Heart right ventricle (tissue), 16 donors: ENCODE results near the gene MYEOV. TPM values are rescaled to one million over a fixed set of nuclear protein-coding genes. Genes with fewer than 3 reads are reported as not detected.

Source experiments
- ATAC-seq, 8 donors: fragments of 200-7000 bp; cut with Tn5 transposase; one replicate each; pipeline ENCODE4 v1.9.1; 2020; ENCODE audit warnings: mild to moderate bottlenecking in 8 of 8, moderate library complexity in 8 of 8, moderate number of reproducible peaks in 1 of 8
- DNase-seq, 2 donors: peaks; one replicate each; pipeline ENCODE4 v3.0.0-alpha.2; 2020
- H3K27ac ChIP-seq, 10 donors: fragments of 200-600 bp; sonication (generic) in 2 of 10; one replicate each; pipeline versions ENCODE4 v1.5.0 to v1.8.0; 2020 to 2022; ENCODE audit warnings: mild to moderate bottlenecking in 3 of 10
- H3K27me3 ChIP-seq, 7 donors: fragments of 200-600 bp; one replicate each; pipeline ENCODE4 v1.8.0; 2021 to 2022; ENCODE audit warnings: mild to moderate bottlenecking in 2 of 7
- H3K36me3 ChIP-seq, 9 donors: fragments of 200-600 bp; sonication (generic) in 1 of 9; one replicate each; pipeline versions ENCODE4 v1.5.0 to v1.8.0; 2020 to 2022; ENCODE audit warnings: mild to moderate bottlenecking in 2 of 9
- H3K4me1 ChIP-seq, 9 donors: fragments of 200-600 bp; sonication (generic) in 1 of 9; one replicate each; pipeline versions ENCODE4 v1.5.0 to v1.8.0; 2020 to 2022; ENCODE audit warnings: mild to moderate bottlenecking in 4 of 9
- H3K4me3 ChIP-seq, 10 donors: fragments of 200-600 bp; sonication (generic) in 2 of 10; one replicate each; pipeline versions ENCODE4 v1.5.0 to v1.8.0; 2020 to 2022; ENCODE audit warnings: mild to moderate bottlenecking in 7 of 10, moderate library complexity in 2 of 10
- H3K9me3 ChIP-seq, 11 donors: fragments of 200-600 bp in 10 of 11; sonication (generic) in 2 of 11; one replicate each; pipeline versions ENCODE4 v1.5.0 to v1.8.0; 2013 to 2022; ENCODE audit warnings: mild to moderate bottlenecking in 2 of 11, control low read depth in 1 of 11, moderate library complexity in 1 of 11
- CTCF ChIP-seq, 9 donors: fragments of 200-600 bp; sonication (generic) in 2 of 9; IDR thresholded peaks; one replicate each; pipeline versions ENCODE4 v1.5.0 to v1.8.0; 2021 to 2022; ENCODE audit warnings: antibody characterized with exemption in 9 of 9, mild to moderate bottlenecking in 5 of 9, moderate library complexity in 1 of 9
- WGBS, 2 donors: extraction: QIAGEN DNeasy Blood & Tissue Kit; methylation state at CpG; one replicate each; pipeline ENCODE4 v1.1.7; 2013; ENCODE audit warnings: inconsistent platforms in 1 of 2; 5-methylcytosine and 5-hydroxymethylcytosine counted together
- intact Hi-C, 10 donors: fragments of 100-400 bp; cut with DNase I; formaldehyde crosslinking; loops; one replicate each; pipeline versions ENCODE4 v1.11.1 to v1.14.2; 2022
- polyA plus RNA-seq, 2 donors: library from polyadenylated mRNA; stranded (reverse); fragments of 200-250 nt; gene quantifications; one replicate each; pipeline ENCODE4 v1.2.3, GENCODE V29; 2013
- total RNA-seq, 10 donors: library from RNA; stranded (reverse); fragmentation: NEBNext Ultra II Directional in 3 of 10; extraction: Animal tissue kit (Norgen Biotek cat#: 25700) in 3 of 10; gene quantifications; one replicate each; pipeline versions ENCODE4 v1.2.1 to v1.2.4, GENCODE V29; 2021 to 2023
- donor health status: Arrhythmogenic right ventricular cardiomyopathy.
- donor health status: ischemic (EF 13 %, LVEDD 7.1; RV severe dilation, severe dysfunction).
- donor health status: healthy with polysubstance abuse.
- donor health status: DM: no; HTN: yes; CAD: no.
- donor health status: DM: no; HTN: no; CAD: no.
- donor health status: ischemic (EF 25% LVEDD 6.9; RV normal size, moderate dysfunction).
- donor health status: ischemic (EF 25% LVEDD 5.7; RV mildly dilated, moderate dysfunction).
- donor health status: healthy.
- donor health status: DM: yes; HTN: yes; CAD: no.
- donor health status: Ischemic cardiomyopathy.
- donor health status: ischemic (EF 35%, LVEDD 5.7; RV mildly dilated, moderate dysfunction).
- donor health status: nonischemic (EF 11% LVEDD 7.7; RV severe dilation, severe dysfunction).
- donor health status: DM: yes; HTN: yes; CAD: no.
- donor health status: PGD.
- donor health status: ischemic (EF 29% LVEDD 5.4; RV normal size, mild dysfunction).
- donor health status: nonischemic (EF 23%, LVEDD 6.1; RV moderate dilation, normal function).

MYEOV gene
- total and polyA plus RNA-seq, 12 donors: 0.07 TPM; not detected in 11

GRCh38 chr11:69291459-69292110 is 2.4 kb upstream of the MYEOV start:
- intact Hi-C loops: loop anchor here in 9 of 10 donors (2.0 to 10.0 kb wide), 7 partner anchors 123 to 353 kb away; partner anchors contain the start of gene CCND1 (in 4 of the 9)
- Histone ChIP-seq H3K36me3 (no peaks in the 10 kb centered on the region), H3K27me3 (no peaks in the 10 kb centered on the region), H3K9me3 (peaks cover 0 to 1% (median 0%) of the 10 kb centered on the region in 11 donors), H3K4me1 (peaks cover under 1 to 27% (median 11%) of the 10 kb centered on the region in 9 donors), H3K4me3 (no peak overlapping the region), H3K27ac (no peak overlapping the region)
- ATAC-seq (no peak), DNase-seq (no peak)
- 87 to 92% methylated on average over 4 of the region's 4 CpGs for WGBS, 2 donors
- TF ChIP-seq CTCF (IDR thresholded peaks at IDR 0.05): no peak

- Histone ChIP-seq H3K4me1 (peaks cover 5 to 31% (median 17%) of the 10 kb centered on the region in 9 donors), H3K27me3 (no peaks in the 10 kb centered on the region), H3K4me3 (no peak overlapping the region), H3K27ac (no peak overlapping the region), H3K9me3 (peaks cover 0 to 5% (median 0%) of the 10 kb centered on the region in 11 donors), H3K36me3 (no peaks in the 10 kb centered on the region)
- 15 to 23% methylated on average over 8 of the region's 8 CpGs for WGBS, 2 donors
- ATAC-seq (no peak), DNase-seq (peak in 1 of 2 donors; percentile 65)
- intact Hi-C loops: loop anchor here in 9 of 10 donors (2.0 to 10.0 kb wide), 7 partner anchors 123 to 353 kb away; partner anchors contain the start of gene CCND1 (in 4 of the 9)
- peak; percentile 60 to 84 (median 77) for TF ChIP-seq CTCF (IDR thresholded peaks at IDR 0.05)
These were observed 1.7 kb upstream of the MYEOV start for GRCh38 chr11:69292221-69292648.

- H3K27me3 ChIP-seq: no peaks in the 10 kb centered on the region
- no peaks in the 10 kb centered on the region for H3K36me3 ChIP-seq
- TF ChIP-seq CTCF (IDR thresholded peaks at IDR 0.05): peak in 2 of 9 donors; percentile 7 to 18
- no peak overlapping the region for H3K4me3 ChIP-seq
- intact Hi-C loops: loop anchor here in 9 of 10 donors (2.0 to 10.0 kb wide), 7 partner anchors 122 to 352 kb away; partner anchors contain the start of gene CCND1 (in 4 of the 9)
- DNase-seq (no peak), ATAC-seq (no peak)
- peak overlapping the region in 1 of 10 donors; percentile 1 for H3K27ac ChIP-seq
- H3K9me3 ChIP-seq: peaks cover 0 to 5% (median 0%) of the 10 kb centered on the region in 11 donors
- peaks cover 11 to 39% (median 24%) of the 10 kb centered on the region in 9 donors for H3K4me1 ChIP-seq
- 68 to 73% methylated on average over 8 of the region's 8 CpGs for WGBS, 2 donors
These were observed 868 bp upstream of the MYEOV start for GRCh38 chr11:69293087-69293486.

- no peaks in the 10 kb centered on the region for H3K27me3 ChIP-seq
- no peaks in the 10 kb centered on the region for H3K36me3 ChIP-seq
- ATAC-seq (no peak), DNase-seq (no peak)
- TF ChIP-seq CTCF (IDR thresholded peaks at IDR 0.05): no peak
- no peak overlapping the region for H3K4me3 ChIP-seq
- peaks cover 20 to 55% (median 38%) of the 10 kb centered on the region in 9 donors for H3K4me1 ChIP-seq
- peaks cover 0 to 5% (median 0%) of the 10 kb centered on the region in 11 donors for H3K9me3 ChIP-seq
- WGBS, 2 donors: 91 to 95% methylated on average over 8 of the region's 8 CpGs
- intact Hi-C loops: loop anchor here (5.0 to 10.0 kb wide), 6 partner anchors 120 to 348 kb away; partner anchors contain the start of gene CCND1 (in 5 of the 10)
- H3K27ac ChIP-seq: no peak overlapping the region
These were observed 670 bp downstream of the MYEOV start for GRCh38 chr11:69294571-69295078.
